DND-41 (cell line): Measurements from ENCODE around the gene UVRAG.

ENCODE experiments used
- ATAC-seq: fragments of 200-7000 bp; cut with Tn5 transposase; 3 replicates; pipeline ENCODE4 v1.9.1; 2021; ENCODE audit warnings: low read depth; ENCODE audit not compliant: insufficient read depth
- DNase-seq: peaks from one replicate; pipeline ENCODE4 v3.0.0-alpha.2; 2020
- H2AFZ ChIP-seq: 2 replicates; pipeline ENCODE4 v1.6.0; 2012; ENCODE audit warnings: low read depth, low read length
- H3K27ac ChIP-seq: 2 replicates; pipeline ENCODE4 v1.5.1; 2012; ENCODE audit warnings: low read length, inconsistent platforms
- H3K27me3 ChIP-seq: fragments of 200-600 bp; sonication (generic); 2 replicates; pipeline ENCODE4 v1.6.0; 2012; ENCODE audit warnings: low read length, mild to moderate bottlenecking, inconsistent platforms; ENCODE audit not compliant: insufficient read depth, poor library complexity
- H3K36me3 ChIP-seq: 2 replicates; pipeline ENCODE4 v1.5.1; 2012; ENCODE audit warnings: low read length, inconsistent platforms; ENCODE audit not compliant: insufficient read depth
- H3K4me1 ChIP-seq: 2 replicates; pipeline ENCODE4 v1.5.1; 2012; ENCODE audit warnings: mild to moderate bottlenecking, low read length; ENCODE audit not compliant: insufficient read depth
- H3K4me2 ChIP-seq: 2 replicates; pipeline ENCODE4 v1.6.0; 2012; ENCODE audit warnings: mild to moderate bottlenecking, moderate library complexity, low read length, inconsistent platforms; ENCODE audit not compliant: insufficient read depth
- H3K4me3 ChIP-seq, 2 experiments: fragments of 200-600 bp in 1 of 2; shearing (Covaris generic) in 1 of 2; 2 replicates each; pipeline ENCODE4 v1.5.1; 2012 to 2016; ENCODE audit warnings: inconsistent platforms in 2 of 2, low read length in 2 of 2, mild to moderate bottlenecking in 2 of 2, low read depth in 1 of 2, moderate library complexity in 1 of 2
- H3K79me2 ChIP-seq: 2 replicates; pipeline ENCODE4 v1.6.0; 2012; ENCODE audit warnings: low read length, inconsistent platforms; ENCODE audit not compliant: insufficient read depth
- H3K9ac ChIP-seq: 2 replicates; pipeline ENCODE4 v1.6.0; 2012; ENCODE audit warnings: low read depth, mild to moderate bottlenecking, inconsistent platforms, low read length, moderate library complexity
- H3K9me3 ChIP-seq: 2 replicates; pipeline ENCODE4 v1.5.1; 2012; ENCODE audit warnings: low read length, moderate library complexity, mild to moderate bottlenecking, inconsistent platforms; ENCODE audit not compliant: insufficient read depth, severe bottlenecking
- H4K20me1 ChIP-seq: 2 replicates; pipeline ENCODE4 v1.6.0; 2012; ENCODE audit warnings: low read length; ENCODE audit not compliant: insufficient read depth
- CTCF ChIP-seq: IDR thresholded peaks from 2 replicates; pipeline ENCODE4 v1.5.1; 2012; ENCODE audit warnings: borderline replicate concordance, low read length, moderate library complexity, mild to moderate bottlenecking; ENCODE audit not compliant: poor library complexity, severe bottlenecking; ENCODE audit errors: extremely low read depth
- EZH2 ChIP-seq: IDR thresholded peaks from 3 replicates; pipeline ENCODE4 v1.6.1; 2012; ENCODE audit warnings: borderline replicate concordance, low read depth, mild to moderate bottlenecking, moderate library complexity, low read length, inconsistent platforms; ENCODE audit not compliant: severe bottlenecking

The UVRAG gene

GRCh38 chr11:75809111-75809510 lies 5.9 kb upstream of the UVRAG start:
- peaks cover 8% of the 10 kb centered on the region for H3K4me1 ChIP-seq
- DNase-seq (no peak), ATAC-seq (no peak)
- H3K4me3 ChIP-seq = no peak overlapping the region
- H3K4me2 ChIP-seq = no peak overlapping the region
- no peaks in the 10 kb centered on the region for H3K9me3 ChIP-seq
- H3K79me2 ChIP-seq = no peaks in the 10 kb centered on the region
- H3K9ac ChIP-seq = no peak overlapping the region
- H4K20me1 ChIP-seq = no peaks in the 10 kb centered on the region
- no peak overlapping the region for H3K27ac ChIP-seq
- TF ChIP-seq EZH2 (no peak), CTCF (no peak)
- no peaks in the 10 kb centered on the region for H3K27me3 ChIP-seq
- no peaks in the 10 kb centered on the region for H3K36me3 ChIP-seq
- H2AFZ ChIP-seq = no peak overlapping the region

DNA sequence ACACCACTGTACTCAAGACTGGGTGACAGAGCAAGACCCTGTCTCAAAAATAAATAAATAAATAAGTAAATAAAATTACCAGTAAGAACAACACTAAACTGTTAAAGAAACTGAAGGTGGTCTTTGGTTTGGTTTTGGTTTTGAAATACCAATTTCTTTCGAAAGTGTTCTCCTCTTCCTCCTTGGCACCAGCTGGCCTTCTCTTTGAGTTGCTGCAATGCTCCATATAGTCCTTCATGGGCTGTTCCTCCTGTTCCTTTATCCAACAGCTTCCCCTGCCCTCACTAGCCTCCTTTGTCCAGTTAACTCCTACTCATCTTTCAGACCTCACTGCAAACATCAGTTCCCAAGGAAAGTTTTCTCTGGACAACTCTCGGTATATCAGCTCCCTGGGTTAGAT lies 5.0 kb upstream of the UVRAG start:
- Histone ChIP-seq H3K79me2 (no peaks in the 10 kb centered on the region), H3K36me3 (no peaks in the 10 kb centered on the region), H3K4me1 (peaks cover 11% of the 10 kb centered on the region), H3K9ac (no peak overlapping the region), H3K4me3 (no peak overlapping the region), H4K20me1 (no peaks in the 10 kb centered on the region), H3K27ac (no peak overlapping the region), H2AFZ (no peak overlapping the region), H3K27me3 (no peaks in the 10 kb centered on the region), H3K4me2 (no peak overlapping the region), H3K9me3 (no peaks in the 10 kb centered on the region)
- ATAC-seq (no peak), DNase-seq (no peak)
- no peak for TF ChIP-seq CTCF
- TF ChIP-seq EZH2 = no peak

DNA sequence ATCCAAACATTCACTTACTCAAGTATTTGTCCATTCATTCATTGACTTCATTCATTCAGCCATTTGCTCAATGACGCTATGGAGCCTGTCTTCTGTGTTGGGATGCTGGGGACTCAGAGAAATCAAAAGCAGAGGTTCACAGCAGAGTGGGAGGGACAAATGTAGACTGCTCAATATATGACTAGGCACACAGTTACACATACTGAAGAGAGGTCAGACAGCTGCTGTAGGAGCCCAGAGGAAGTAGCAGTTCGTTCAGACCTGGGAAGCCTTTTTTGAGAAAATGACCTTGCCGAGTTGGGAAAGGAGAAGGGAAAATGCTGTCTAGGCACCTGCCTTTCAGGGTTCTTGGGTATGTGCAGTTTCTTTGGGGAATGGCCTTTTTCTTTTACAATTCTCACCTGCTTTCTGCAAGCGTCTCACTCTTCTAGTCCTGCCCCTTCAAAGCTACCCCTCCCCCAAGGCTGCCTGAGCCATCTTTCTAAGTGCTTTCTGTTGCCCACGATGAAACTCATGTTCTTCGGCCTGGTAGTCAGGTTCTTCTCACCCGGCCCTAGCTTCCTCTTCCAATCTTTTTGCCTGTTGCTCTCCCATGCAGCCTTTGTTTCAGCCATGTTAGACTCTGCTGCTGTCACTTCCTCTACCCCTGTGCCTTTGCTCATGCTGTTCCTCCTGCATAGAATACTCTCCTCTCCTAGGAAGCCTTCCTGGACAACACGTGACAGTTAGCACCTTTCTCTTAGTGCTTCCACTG lies 4.2 kb upstream of the UVRAG start:
- Histone ChIP-seq H2AFZ (no peak overlapping the region), H3K9me3 (no peaks in the 10 kb centered on the region), H3K27ac (no peak overlapping the region), H3K9ac (no peak overlapping the region), H3K79me2 (peaks cover 6% of the 10 kb centered on the region), H3K4me2 (no peak overlapping the region), H3K36me3 (no peaks in the 10 kb centered on the region; the same call in 1 of the 2 replicates), H3K4me1 (peaks cover 12% of the 10 kb centered on the region), H3K27me3 (no peaks in the 10 kb centered on the region), H4K20me1 (no peaks in the 10 kb centered on the region), H3K4me3 (no peak overlapping the region)
- DNase-seq (no peak), ATAC-seq (no peak)
- TF ChIP-seq EZH2 (no peak), CTCF (no peak)
